GM21528 (cell line): Measurements from ENCODE around the gene TPRX2.
"Not testable (repeated sequence)": the region's sequence is repeated elsewhere in the genome, so short reads cannot be mapped to it uniquely, and the experiment has no call there.

Source experiments
- ATAC-seq: cut with Tn5 transposase; IDR thresholded peaks from one replicate; pipeline ENCODE4 v1.9.1; 2021; ENCODE audit warnings: mild to moderate bottlenecking, moderate library complexity; ENCODE audit not compliant: unreplicated experiment, low FRiP score

TPRX2 gene, protein sequence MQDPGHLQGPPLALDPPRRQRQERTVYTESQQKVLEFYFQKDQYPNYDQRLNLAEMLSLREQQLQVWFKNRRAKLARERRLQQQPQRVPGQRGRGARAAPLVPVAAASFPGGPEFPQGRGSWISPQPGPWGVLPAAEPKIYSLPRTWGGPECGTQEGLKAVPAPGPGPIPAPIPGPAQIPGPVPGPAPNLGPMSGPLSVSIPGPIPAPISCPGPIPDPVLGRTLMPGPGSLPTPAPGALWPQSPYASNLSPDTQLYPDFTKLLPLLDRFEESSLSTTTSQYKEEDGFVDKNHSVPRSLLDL

DNA sequence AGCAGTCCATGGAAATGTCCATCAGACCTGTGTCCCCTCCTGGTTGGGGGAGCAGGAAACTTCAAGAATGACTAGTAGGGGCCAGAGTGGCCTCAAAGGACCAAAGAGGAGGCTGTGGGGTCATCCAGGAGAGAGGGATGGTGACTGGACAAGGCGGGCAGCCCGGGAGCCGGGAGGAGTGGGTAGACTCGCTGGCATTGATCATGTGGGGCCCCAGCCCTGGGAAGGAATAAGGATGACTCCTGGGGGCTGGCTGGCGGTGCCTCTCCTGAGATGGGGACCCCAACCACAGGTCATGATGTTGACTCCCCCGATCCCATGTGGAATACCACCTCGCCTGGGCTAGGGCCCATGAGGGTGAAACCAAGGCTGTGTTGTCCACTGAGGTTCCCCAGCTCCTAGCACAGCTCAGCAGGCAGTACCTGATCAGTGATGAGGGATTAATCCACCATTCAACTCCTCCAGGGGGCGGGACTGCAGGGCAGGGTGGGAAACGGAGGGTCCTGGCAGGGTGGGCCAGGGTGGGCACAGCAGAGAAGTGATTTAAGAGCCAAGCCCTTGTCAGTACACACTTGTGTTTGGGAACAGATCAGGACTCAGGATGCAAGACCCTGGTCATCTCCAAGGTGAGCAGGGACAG lies at the start of gene TPRX2:
TSS of gene TPRX2 (plus strand) at position 590 of the 640 bp plus-strand sequence. CDS start at position 602, 12 bp downstream.
- ATAC-seq, result not testable (repeated sequence)

DNA sequence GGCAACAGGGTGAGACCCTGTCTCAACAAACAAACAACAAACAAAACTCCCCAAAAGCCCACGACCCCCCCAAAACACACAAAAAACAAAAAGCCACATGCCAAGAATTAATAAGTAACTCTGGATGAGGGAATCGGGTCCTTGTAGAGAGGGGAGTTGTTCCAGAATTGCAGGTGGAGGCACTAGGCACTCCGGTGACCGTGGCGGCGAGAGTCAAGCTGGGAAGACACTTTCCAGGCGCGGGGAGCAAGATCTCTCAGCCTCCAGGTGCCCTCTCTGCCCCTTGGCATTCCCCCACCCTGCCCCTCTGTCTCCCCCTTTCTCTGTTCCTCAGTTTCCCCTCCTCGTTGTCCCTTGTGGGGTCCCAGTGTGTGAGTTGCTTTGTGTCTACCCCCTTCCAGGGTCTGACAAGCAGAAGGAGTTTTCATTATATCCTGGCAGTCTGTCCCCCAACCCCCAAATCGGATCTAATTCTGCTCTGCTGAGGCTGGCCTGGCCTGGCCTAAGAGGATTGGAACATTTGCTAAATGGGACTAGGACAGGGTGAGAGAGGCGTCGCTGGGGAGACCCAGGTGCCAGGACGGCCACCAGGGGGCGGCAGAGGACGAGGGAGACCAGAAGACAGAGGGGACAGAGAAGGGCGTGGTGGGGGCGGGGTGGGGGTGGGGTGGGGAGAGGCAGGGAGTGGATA lies 45.6 kb upstream of the TPRX2 start:
- no peak for ATAC-seq

DNA sequence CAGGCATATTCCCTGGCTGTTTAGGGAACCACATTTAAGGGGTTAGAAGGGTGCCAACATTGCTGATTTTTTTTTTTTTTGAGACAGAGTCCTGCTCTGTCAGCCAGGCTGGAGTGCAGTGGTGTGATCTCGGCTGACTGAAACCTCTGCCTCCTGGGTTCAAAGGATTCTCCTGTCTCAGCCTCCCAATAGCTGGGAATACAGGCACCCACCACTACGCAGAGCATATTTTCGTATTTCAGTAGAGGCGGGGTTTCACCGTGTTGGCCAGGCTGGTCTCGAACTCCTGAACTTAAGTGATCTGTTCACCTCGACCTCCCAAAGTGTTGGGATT lies 45.1 kb upstream of the TPRX2 start:
- no peak for ATAC-seq

DNA sequence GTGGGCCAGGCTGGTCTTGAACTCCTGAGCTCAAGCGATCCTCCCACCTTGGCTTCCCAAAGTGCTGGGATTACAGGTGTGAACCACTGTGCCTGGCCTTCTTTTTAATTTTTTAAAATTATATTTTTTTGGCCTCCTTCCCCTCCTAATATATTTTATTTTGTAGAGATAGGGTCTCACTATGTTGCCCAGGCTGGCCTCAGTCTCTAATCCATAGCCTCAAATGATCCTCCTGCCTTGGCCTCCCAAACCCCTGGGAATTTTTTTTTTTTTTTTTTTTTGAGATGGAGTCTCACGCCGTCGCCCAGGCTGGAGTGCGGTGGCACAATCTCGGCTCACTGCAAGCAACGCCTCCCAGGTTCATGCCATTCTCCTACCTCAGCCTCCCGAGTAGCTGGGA lies 42.8 kb upstream of the TPRX2 start:
- not testable (repeated sequence) for ATAC-seq

DNA sequence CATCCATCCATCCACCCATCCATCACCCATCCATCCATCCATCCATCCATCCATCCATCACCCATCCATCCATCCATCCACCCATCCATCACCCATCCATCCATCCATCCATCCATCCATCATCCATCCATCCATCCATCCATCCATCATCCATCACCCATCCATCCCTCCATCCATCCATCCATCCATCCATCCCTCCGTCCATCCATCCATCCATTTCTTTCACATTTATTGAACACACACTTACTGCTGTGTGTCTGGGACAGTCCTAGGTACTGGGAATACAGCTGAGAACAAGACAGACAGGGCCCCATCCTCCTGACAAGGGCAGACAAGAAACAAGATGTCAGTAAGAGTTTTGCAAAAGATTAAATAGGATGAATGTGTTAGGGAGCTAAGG lies 40.8 kb upstream of the TPRX2 start:
- ATAC-seq, result not testable (repeated sequence)

DNA sequence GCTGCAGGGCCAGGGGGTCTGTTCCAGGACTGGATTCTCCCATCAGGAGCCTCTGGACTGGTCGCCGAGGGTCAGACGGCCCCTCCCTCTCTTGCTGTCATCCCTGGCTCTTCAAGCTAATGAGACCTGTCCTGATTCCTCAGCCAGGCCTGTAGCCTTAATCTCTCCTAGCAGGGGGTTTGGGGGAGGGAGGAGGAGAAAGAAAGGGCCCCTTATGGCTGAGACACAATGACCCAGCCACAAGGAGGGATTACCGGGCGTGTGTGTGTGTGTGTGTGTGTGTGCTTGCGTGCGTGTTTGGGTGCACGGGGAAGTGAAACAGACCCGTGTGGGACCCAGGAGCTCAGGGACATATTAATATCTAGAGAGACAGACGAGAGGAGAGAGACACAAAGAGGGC lies 39.2 kb upstream of the TPRX2 start:
- no peak for ATAC-seq

DNA sequence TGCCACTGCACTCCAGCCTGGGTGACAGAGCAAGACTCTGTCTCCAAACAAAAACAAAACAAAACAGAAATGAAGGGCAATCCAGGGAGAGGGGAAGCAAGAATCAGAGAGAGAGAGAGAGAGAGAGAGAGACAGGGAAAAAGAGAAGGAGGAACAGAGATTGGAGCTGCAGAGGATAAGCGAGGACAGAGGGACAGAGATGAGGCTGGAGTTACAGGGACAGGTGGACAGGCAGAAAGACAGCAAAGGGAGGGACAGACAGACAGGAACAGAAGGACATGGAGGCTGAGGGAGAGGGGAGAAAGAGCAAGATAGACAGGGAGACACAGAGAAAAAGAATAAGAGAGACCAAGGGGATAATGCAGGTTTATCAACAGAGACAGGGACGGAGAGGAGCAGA lies 38.6 kb upstream of the TPRX2 start:
- no peak for ATAC-seq

DNA sequence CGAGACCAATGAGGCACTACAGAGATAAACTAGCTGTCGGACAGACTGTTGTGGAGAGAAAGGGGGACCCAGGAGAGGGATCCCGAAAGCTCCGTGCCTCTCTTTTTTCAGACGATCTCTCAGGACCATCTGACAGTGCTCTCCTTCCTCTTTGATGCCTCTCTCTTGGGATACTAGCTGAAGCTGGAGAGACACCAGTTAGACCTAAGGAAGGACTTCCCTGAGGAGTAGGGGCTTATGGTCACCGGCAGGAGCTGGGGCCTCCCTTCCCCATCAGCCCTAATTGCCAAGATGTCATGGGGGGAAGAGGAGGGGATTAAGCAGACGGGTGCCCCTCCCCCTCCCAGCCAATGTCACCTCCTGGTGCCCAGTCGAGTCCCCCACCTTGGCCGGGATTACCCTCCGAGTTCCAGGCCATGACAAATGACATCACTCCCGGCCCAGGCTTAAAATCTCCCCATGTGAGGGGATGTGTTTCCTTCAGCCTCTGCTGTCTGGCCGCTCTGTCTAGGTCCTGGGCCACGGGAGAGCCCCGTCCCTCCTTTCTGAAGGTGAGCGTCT lies 37.5 kb upstream of the TPRX2 start, which contains the start of gene CRX:
TSS of gene CRX (plus strand) at position 478 of the 561 bp plus-strand sequence. CDS start 12,507 bp downstream, outside the sequence.
- ATAC-seq, result no peak

DNA sequence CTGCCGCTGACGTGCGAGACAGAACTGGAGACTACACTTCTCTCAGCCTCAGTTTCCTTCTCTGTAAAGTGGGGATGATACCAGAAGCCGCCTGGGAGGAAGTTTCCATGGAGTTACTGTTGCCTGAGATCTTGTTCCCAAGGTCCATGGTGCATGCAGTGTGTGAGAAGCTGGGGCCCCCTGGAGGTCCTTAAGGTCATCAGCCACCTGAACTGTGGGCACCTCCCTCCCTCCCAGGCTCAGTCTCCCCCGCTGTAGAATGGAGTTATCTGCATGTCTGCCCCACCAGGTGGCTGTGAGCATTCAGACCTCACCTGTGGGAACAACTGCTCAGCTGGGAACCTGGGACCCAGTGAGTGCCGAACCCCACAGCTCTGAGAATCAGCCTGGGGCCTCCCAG lies 34.6 kb upstream of the TPRX2 start:
- ATAC-seq, result no peak

DNA sequence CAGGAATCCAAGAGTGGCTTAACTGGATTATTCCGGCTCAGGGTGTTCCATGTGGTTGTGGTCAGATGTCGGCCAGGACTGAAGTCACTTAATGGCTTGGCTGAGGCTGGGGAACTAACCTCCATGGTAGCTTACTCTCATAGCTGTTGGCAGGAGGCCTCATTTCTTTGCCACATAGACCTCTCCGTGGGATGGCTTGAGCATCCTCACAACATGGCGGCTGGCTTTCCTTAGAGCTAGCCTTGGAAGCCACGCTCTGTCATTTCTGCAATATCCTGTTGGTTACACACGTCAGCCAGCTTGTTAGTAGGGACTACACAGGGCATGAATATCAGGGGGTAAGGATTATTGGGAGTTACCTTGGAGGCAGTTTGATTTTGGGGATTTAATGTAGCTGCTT lies 32.2 kb upstream of the TPRX2 start:
- no peak for ATAC-seq

DNA sequence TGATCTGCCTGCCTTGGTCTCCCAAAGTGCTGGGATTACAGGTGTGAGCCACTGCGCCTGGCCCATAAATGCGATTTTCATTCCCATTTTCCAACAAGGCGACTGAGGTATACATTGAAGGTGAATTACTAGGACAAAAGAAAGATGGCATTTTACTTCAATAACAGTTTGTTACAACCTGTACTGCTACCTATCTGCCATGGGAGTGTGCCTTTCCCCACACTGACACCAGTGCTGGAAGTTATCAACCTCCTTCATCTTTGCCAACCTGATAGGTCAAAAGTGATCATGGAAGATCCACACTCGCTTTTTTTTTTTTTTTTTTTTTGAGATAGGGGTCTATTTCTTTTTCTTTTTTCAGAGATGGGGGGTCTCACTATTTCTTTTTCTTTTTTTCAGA lies 26.3 kb upstream of the TPRX2 start:
- ATAC-seq, result no peak

DNA sequence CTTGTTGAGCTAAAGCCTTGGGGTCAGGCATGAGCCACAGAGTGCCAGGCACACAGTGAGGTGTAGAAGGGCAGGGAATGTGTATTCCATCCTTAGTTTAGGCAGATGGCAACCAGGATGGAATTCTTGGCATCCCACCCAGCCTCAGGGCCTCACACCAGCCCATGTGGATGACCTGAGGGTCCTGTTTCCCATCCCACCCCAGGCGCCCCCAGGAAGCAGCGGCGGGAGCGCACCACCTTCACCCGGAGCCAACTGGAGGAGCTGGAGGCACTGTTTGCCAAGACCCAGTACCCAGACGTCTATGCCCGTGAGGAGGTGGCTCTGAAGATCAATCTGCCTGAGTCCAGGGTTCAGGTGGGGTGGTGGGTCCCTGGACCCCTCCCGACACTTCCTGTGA lies 23.0 kb upstream of the TPRX2 start:
- ATAC-seq, result no peak

DNA sequence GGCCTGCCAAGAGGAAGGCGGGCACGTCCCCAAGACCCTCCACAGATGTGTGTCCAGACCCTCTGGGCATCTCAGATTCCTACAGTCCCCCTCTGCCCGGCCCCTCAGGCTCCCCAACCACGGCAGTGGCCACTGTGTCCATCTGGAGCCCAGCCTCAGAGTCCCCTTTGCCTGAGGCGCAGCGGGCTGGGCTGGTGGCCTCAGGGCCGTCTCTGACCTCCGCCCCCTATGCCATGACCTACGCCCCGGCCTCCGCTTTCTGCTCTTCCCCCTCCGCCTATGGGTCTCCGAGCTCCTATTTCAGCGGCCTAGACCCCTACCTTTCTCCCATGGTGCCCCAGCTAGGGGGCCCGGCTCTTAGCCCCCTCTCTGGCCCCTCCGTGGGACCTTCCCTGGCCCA lies 19.6 kb upstream of the TPRX2 start:
- no peak for ATAC-seq

DNA sequence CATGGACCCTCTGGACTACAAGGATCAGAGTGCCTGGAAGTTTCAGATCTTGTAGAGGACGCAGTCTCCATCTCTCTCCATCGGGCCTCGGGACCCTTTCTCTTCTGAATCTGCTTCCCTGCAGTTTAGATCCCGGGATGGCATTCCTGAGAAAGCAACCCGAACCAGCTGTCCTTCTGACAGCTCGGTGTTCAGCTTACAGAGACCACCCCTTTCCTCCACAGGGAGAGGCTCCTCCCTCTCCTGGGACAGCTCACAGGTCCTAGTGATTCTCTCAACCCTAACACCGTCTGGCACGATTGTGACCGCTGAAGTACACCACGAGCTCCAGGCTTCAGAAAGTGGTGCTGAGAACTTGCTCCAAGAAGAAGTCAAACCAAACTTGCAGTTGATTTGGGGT lies 19.1 kb upstream of the TPRX2 start:
- no peak for ATAC-seq

DNA sequence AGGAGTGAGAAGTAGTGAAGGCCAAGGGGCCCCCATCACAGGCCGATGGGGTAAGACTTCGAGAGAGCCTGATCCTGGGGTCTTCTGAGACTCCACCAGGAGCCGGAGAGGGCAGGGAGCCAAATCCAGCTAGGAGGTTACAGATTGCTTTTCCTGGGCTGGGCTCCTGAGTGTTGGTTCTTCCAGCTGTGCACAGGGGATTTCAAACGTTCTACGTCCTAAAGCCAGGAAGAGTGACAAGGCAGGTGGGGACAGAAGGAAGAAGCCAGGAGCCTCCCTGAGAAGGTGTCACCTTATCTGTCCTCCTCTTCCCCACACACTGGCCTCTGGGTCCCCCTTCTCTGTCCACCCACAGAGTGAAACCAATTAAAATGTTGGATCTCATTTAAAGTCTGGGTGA lies 16.1 kb upstream of the TPRX2 start:
- no peak for ATAC-seq

DNA sequence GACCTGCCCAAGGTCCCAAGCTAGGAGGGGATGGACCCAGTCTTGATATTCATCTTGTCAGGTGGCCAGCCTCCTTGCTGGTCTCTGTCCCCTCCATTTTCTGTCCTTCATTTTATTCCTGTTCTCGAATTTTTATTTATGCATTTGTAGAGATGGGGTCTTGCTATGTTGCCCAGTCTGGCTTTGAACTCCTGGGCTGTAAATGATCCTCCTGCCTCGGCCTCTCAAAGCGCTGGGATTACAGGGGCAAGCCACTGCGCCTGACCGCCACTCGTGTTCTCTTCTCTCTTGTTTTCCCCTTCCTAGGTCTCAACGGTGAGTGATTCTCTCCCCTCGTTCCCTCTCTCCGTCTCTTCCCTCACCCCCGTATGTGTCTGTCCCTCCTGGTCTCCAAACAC lies 10.6 kb upstream of the TPRX2 start:
- ATAC-seq, result no peak

DNA sequence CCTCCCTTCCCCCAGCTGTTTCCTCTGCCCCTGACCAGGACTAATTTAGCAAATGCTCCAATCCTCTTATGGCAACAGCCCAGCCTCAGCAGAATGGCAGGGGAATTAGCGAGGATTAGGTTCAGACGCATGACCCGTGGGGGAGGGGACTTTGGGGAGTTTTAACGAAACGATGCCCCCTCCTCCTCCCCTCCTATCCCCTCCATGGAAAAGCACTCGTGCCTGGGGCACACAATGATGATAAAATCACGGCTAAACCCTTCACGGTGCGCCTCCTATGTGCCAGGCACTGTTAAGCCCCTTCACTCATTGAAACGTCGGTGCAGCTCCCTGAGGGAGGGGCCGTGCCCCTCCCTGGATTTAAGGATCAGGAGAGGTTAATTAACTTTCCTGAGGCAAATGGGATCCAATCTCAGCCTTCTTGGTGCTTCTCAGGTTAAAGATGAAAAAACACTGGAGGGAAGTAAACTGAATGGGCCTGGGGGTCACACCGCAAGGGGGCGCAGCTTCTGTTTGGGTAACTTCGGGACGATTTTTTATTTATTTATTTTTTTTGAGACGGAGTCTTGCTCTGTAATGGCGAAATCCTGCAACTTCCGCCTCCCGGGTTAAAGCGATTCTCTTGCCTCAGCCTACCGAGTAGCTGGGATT lies 10.1 kb upstream of the TPRX2 start:
- no peak for ATAC-seq

DNA sequence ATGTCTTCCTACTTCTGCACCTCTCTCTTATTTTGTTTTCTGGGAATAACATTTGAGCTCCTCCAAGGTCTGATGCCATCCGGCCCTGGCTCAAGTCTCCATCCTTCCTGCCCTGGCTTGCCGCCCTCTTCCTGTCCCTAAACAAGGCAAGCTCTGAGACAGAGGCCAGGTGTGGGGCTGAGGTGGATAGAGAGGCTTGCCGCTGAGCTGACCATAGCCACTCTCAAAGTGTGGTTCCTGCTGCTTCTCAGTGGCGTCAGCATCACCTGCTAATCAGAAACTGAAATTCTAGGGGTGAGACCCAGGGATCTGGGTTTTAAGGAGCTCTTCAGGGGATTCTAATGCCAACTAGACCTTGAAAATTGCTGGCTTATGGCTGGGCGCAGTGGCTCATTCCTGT lies 6.0 kb upstream of the TPRX2 start:
- no peak for ATAC-seq

DNA sequence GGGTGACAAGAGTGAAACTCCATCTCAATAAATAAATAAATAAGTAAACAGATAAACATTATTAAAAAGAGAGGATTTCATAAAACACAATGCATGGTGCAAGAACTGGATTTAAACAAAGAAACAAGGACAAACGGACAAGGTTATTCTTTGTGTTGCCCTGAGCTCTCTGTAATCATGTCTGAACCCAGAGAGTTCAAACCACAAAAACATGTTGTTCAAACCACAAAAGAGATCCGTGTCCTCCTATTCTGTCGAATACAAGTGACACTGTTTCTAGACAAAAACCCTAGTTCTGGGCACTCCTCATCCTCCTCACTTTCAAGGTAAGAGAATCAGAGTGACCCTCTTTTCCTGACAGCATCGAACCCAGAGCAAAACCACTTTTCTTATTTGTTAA lies 4.6 kb upstream of the TPRX2 start:
- no peak for ATAC-seq

DNA sequence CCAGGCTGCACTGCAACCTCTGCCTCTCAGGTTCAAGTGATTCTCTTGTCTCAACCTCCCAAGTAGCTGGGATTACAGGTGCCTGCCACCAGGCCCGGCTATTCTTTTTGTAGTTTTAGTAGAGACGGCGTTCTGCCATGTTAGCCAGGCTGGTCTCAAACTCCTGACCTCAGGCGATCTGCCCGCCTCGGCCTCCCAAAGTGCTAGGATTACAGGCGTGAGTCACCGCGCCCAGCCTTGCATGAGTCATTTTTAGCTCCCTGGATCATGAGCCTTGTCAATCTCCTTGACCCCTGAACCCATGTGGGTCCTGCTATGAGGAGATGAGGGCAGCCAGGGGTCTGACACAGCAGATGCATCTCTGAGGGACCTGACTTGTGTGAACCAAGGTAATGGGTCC lies 804 bp upstream of the TPRX2 start:
- not testable (repeated sequence) for ATAC-seq

DNA sequence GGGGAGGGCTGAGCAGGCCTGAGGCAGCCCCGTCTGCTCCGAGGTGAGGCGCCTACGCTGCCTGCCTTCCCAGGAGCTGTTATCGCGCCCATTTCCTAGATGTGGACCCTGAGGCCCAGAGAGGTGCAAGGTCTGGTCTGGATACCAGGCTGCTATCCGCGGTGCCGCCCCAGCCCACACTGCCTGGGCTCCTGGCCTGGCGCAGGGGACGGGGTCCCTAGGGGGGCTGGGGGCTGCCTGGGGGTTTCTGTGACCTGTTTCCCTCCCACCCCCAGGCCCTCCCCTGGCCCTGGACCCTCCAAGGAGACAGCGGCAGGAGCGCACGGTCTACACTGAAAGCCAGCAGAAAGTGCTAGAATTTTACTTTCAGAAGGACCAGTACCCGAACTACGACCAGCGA lies 803 bp downstream of the TPRX2 start:
- ATAC-seq, result not testable (repeated sequence)
